Upper lobe of left lung (tissue), 6 donors: ENCODE results near the gene CCDC121. TPM values are rescaled to one million over a fixed set of nuclear protein-coding genes. Genes with fewer than 3 reads are reported as not detected.

ENCODE experiments used
- ATAC-seq, 2 donors: fragments of 200-7000 bp; cut with Tn5 transposase; one replicate each; pipeline ENCODE4 v1.9.1; 2022; ENCODE audit warnings: mild to moderate bottlenecking in 2 of 2, moderate library complexity in 2 of 2; ENCODE audit not compliant: low FRiP score in 2 of 2
- DNase-seq, 2 donors: peaks; one replicate each; pipeline ENCODE4 v3.0.0-alpha.2; 2019 to 2020
- H3K27ac ChIP-seq, 4 donors: fragments of 200-600 bp; sonication (generic); one replicate each; pipeline ENCODE4 v1.5.1; 2016 to 2019
- H3K27me3 ChIP-seq, 4 donors: fragments of 200-600 bp; sonication (generic); one replicate each; pipeline ENCODE4 v1.5.1; 2017 to 2019
- H3K36me3 ChIP-seq, 4 donors: fragments of 200-600 bp; sonication (generic); one replicate each; pipeline ENCODE4 v1.5.1; 2016 to 2019
- H3K4me1 ChIP-seq, 4 donors: fragments of 200-600 bp; sonication (generic); one replicate each; pipeline ENCODE4 v1.5.1; 2018 to 2019
- H3K4me3 ChIP-seq, 4 donors: fragments of 200-600 bp; sonication (generic); one replicate each; pipeline ENCODE4 v1.5.1; 2017 to 2019; ENCODE audit warnings: mild to moderate bottlenecking in 2 of 4, moderate library complexity in 1 of 4
- H3K9me3 ChIP-seq, 4 donors: fragments of 200-600 bp; sonication (generic); one replicate each; pipeline ENCODE4 v1.5.1; 2018 to 2019
- EP300 ChIP-seq, 4 donors: sonication (generic); formaldehyde crosslinking; IDR thresholded peaks; one replicate each; pipeline ENCODE4 v1.5.1; 2017; ENCODE audit warnings: antibody characterized with exemption in 4 of 4, control low read depth in 2 of 4
- POLR2A ChIP-seq, 4 donors: fragments of 450-650 bp; IDR thresholded peaks; one replicate each; pipeline ENCODE4 v1.5.1; 2016 to 2017; ENCODE audit warnings: antibody characterized with exemption in 4 of 4, mild to moderate bottlenecking in 2 of 4
- POLR2AphosphoS5 ChIP-seq, 2 donors: sonication (generic); formaldehyde crosslinking; IDR thresholded peaks; one replicate each; pipeline ENCODE4 v1.5.1; 2017; ENCODE audit warnings: antibody characterized with exemption in 2 of 2
- WGBS, 2 donors: methylation state at CpG; one replicate each; pipeline ENCODE4 v1.1.5; 2017 to 2018; 5-methylcytosine and 5-hydroxymethylcytosine counted together
- total RNA-seq, 6 donors: library from RNA; depleted of rRNA in 4 of 6; stranded (reverse); fragments of >200 nt in 4 of 6; gene quantifications; one replicate each; pipeline versions ENCODE4 v1.1.0 to v1.2.1, GENCODE V29; 2016 to 2021
- TF ChIP-seq, protein P1 (sequence below), 6 experiments: fragments of 450-650 bp in 4 of 6; fragments of 200-600 bp in 2 of 6; sonication (generic) in 2 of 6; IDR thresholded peaks; one replicate each; pipeline ENCODE4 v1.5.1; 2016 to 2019; ENCODE audit warnings: antibody characterized with exemption in 6 of 6
- donor health status: DM: no; HTN: no; CAD: no; lungs with moderate emphysema.
- donor health status: DM: no; HTN: yes; CAD: no; lungs with severe emphysema.

The CCDC121 gene, protein sequence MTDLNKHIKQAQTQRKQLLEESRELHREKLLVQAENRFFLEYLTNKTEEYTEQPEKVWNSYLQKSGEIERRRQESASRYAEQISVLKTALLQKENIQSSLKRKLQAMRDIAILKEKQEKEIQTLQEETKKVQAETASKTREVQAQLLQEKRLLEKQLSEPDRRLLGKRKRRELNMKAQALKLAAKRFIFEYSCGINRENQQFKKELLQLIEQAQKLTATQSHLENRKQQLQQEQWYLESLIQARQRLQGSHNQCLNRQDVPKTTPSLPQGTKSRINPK
- total RNA-seq, result 1 to 10 TPM; 1.3 to 7.3 (median 3.6) TPM

DNA sequence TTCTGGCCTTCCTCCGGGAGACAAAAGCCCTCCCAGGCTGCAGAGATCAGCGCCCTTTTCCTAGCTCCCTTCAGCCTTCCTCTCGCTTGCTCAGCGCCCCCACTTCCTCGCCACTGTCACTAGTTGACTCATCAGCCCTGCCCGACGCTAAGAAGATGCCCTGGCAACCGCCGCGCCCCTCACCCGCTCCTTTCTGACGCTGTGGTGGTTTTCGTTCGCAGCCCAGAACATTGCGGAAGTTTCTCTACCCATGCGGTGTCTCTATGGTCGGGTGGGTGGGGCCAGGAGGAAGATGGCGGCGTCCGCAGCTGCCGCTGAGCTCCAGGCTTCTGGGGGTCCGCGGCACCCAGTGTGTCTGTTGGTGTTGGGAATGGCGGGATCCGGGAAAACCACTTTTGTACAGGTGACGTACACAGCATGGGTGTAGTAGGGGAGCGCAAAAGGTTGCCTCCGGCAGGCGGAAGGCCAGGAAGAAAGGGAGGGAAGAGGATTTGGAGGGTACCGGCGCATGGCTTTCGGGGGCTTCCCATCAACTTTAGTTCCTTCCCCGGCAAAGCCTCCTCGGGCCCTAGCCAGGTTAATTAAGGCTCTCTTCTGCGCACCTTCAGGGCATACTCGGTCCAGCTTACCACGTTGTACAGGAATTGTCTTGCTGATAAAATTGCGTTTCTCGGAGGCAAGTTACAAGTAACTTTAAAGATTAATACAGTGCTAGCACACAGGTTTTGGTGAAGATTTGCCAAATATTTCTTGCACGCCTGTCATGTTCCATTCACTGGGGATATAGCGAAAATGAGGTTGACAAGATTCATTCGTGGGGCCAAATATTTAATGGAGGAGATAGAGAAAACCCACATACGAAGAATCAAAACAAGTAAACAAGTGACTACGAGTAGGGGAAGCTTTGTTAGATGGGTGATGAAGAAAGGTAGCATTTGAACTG is at the start of gene CCDC121, which contains the start of gene GPN1:
Gene CCDC121, minus strand, starts transcription at position 246 of the 943 bp plus-strand sequence. CDS start 1,213 bp downstream, outside the sequence.
Gene GPN1, plus strand, starts transcription at position 284 of the 943 bp plus-strand sequence. Its CDS starts 9 bp downstream, at position 293.
- Histone ChIP-seq H3K4me3 (peak within 1 kb of the TSS; percentile 46 to 78 (median 66)), H3K36me3 (peaks cover 5 to 36% (median 20%) of the 10 kb centered on the region in 4 donors), H3K9me3 (no peaks in the 10 kb centered on the region), H3K27ac (peak within 1 kb of the TSS; percentile 30 to 85 (median 80)), H3K27me3 (no peaks in the 10 kb centered on the region), H3K4me1 (peaks cover 24 to 30% (median 28%) of the 10 kb centered on the region in 4 donors)
- DNase-seq, result peak; percentile 92 to 94
- 1% methylated on average over 38 to 44 of the region's 44 CpGs for WGBS, 2 donors
- ATAC-seq, result peak; percentile 97 to 99
- TF ChIP-seq EP300 (IDR thresholded peaks at IDR 0.05) (peak in 1 of 4 donors; percentile 33), POLR2AphosphoS5 (IDR thresholded peaks at IDR 0.05) (peak; percentile 74 to 86), POLR2A (IDR thresholded peaks at IDR 0.05) (peak in 3 of 4 donors; percentile 33 to 70 (median 51))
- TF ChIP-seq, protein P1, sequence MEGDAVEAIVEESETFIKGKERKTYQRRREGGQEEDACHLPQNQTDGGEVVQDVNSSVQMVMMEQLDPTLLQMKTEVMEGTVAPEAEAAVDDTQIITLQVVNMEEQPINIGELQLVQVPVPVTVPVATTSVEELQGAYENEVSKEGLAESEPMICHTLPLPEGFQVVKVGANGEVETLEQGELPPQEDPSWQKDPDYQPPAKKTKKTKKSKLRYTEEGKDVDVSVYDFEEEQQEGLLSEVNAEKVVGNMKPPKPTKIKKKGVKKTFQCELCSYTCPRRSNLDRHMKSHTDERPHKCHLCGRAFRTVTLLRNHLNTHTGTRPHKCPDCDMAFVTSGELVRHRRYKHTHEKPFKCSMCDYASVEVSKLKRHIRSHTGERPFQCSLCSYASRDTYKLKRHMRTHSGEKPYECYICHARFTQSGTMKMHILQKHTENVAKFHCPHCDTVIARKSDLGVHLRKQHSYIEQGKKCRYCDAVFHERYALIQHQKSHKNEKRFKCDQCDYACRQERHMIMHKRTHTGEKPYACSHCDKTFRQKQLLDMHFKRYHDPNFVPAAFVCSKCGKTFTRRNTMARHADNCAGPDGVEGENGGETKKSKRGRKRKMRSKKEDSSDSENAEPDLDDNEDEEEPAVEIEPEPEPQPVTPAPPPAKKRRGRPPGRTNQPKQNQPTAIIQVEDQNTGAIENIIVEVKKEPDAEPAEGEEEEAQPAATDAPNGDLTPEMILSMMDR (IDR thresholded peaks at IDR 0.05), result no peak

GRCh38 chr2:27672723-27673486 is 44.1 kb upstream of the CCDC121 start:
- H3K4me3 ChIP-seq, result no peak overlapping the region
- no peaks in the 10 kb centered on the region for H3K27me3 ChIP-seq
- no peak for ATAC-seq
- peaks cover 24 to 93% (median 50%) of the 10 kb centered on the region in 4 donors for H3K36me3 ChIP-seq
- H3K27ac ChIP-seq, result no peak overlapping the region
- no peaks in the 10 kb centered on the region for H3K9me3 ChIP-seq
- 80 to 86% methylated on average over 5 of the region's 5 CpGs for WGBS, 2 donors
- H3K4me1 ChIP-seq, result no peaks in the 10 kb centered on the region
- no peak for DNase-seq
- no peak for TF ChIP-seq POLR2A (IDR thresholded peaks at IDR 0.05)
- TF ChIP-seq, protein P1 (IDR thresholded peaks at IDR 0.05), result no peak
- TF ChIP-seq EP300 (IDR thresholded peaks at IDR 0.05), result no peak
- TF ChIP-seq POLR2AphosphoS5 (IDR thresholded peaks at IDR 0.05), result no peak

- peaks cover 19 to 87% (median 41%) of the 10 kb centered on the region in 4 donors for H3K36me3 ChIP-seq
- 84 to 93% methylated on average over 4 of the region's 4 CpGs for WGBS, 2 donors
These were observed 42.4 kb upstream of the CCDC121 start for GRCh38 chr2:27671235-27671634.

GRCh38 chr2:27667446-27667845 is 38.6 kb upstream of the CCDC121 start:
- peak overlapping the region in 1 of 4 donors; percentile 45 for H3K27ac ChIP-seq
- peaks cover 15 to 55% (median 31%) of the 10 kb centered on the region in 4 donors for H3K36me3 ChIP-seq
- no peaks in the 10 kb centered on the region for H3K9me3 ChIP-seq
- no peak overlapping the region for H3K4me3 ChIP-seq
- no peaks in the 10 kb centered on the region for H3K27me3 ChIP-seq
- H3K4me1 ChIP-seq, result peaks cover 21 to 30% (median 24%) of the 10 kb centered on the region in 4 donors
- DNase-seq (no peak), ATAC-seq (no peak)
- no peak for TF ChIP-seq POLR2AphosphoS5 (IDR thresholded peaks at IDR 0.05)
- TF ChIP-seq EP300 (IDR thresholded peaks at IDR 0.05), result no peak
- TF ChIP-seq, protein P1 (IDR thresholded peaks at IDR 0.05), result no peak
- no peak for TF ChIP-seq POLR2A (IDR thresholded peaks at IDR 0.05)
- 54 to 58% methylated on average over 1 of the region's 1 CpG for WGBS, 2 donors

More at GRCh38 chr2:27671235-27671634, 42.4 kb upstream of the CCDC121 start:
- Histone ChIP-seq H3K4me3 (no peak overlapping the region), H3K27me3 (no peaks in the 10 kb centered on the region), H3K9me3 (no peaks in the 10 kb centered on the region), H3K4me1 (peaks cover 0 to 6% (median 0%) of the 10 kb centered on the region in 4 donors), H3K27ac (no peak overlapping the region)
- TF ChIP-seq, protein P1 (IDR thresholded peaks at IDR 0.05), result no peak
- TF ChIP-seq EP300 (IDR thresholded peaks at IDR 0.05) (no peak), POLR2AphosphoS5 (IDR thresholded peaks at IDR 0.05) (no peak), POLR2A (IDR thresholded peaks at IDR 0.05) (no peak)
- DNase-seq (no peak), ATAC-seq (no peak)
